GM23338 (cell line): ENCODE data around the gene TLE1. TPM values are rescaled to one million over a fixed set of nuclear protein-coding genes. Genes with fewer than 3 reads are reported as not detected.
A peak's percentile ranks its signal among the peaks of the same experiment; 100 is the strongest.
"Not testable (repeated sequence)": the region's sequence is repeated elsewhere in the genome, so short reads cannot be mapped to it uniquely, and the experiment has no call there.

Source experiments
- ATAC-seq: fragments of 200-7000 bp; cut with Tn5 transposase; 3 replicates; pipeline ENCODE4 v1.9.1; 2020
- DNase-seq: peaks from one replicate; pipeline ENCODE4 v3.0.0-alpha.2; 2015; ENCODE audit warnings: low spot score
- H2AFZ ChIP-seq: fragments of 200-600 bp; sonication (generic); 2 replicates; pipeline ENCODE4 v1.8.0; 2016; ENCODE audit warnings: antibody characterized with exemption, mild to moderate bottlenecking, moderate library complexity
- H3F3A ChIP-seq: fragments of 200-600 bp; sonication (generic); replicated peaks from 2 replicates; pipeline ENCODE4 v1.8.0; 2017; ENCODE audit warnings: antibody characterized with exemption, mixed run types, low read depth
- H3K27ac ChIP-seq: fragments of 200-600 bp; sonication (generic); 2 replicates; pipeline ENCODE4 v1.6.1; 2016; ENCODE audit warnings: low read depth
- H3K27me3 ChIP-seq: fragments of 200-600 bp; sonication (generic); 2 replicates; pipeline ENCODE4 v1.8.0; 2016; ENCODE audit warnings: mild to moderate bottlenecking, mixed run types, moderate library complexity; ENCODE audit not compliant: insufficient read depth
- H3K36me3 ChIP-seq: fragments of 200-600 bp; sonication (generic); 2 replicates; pipeline ENCODE4 v1.8.0; 2016; ENCODE audit warnings: mild to moderate bottlenecking; ENCODE audit not compliant: insufficient read depth
- H3K4me1 ChIP-seq: fragments of 200-600 bp; sonication (generic); 2 replicates; pipeline ENCODE4 v1.8.0; 2016; ENCODE audit warnings: mild to moderate bottlenecking, moderate library complexity; ENCODE audit not compliant: insufficient read depth
- H3K4me2 ChIP-seq: fragments of 200-600 bp; sonication (generic); 2 replicates; pipeline ENCODE4 v1.7.1; 2017; ENCODE audit warnings: mixed run types
- H3K4me3 ChIP-seq: fragments of 200-600 bp; sonication (generic); 2 replicates; pipeline ENCODE4 v1.6.1; 2016; ENCODE audit warnings: mixed run types
- H3K79me2 ChIP-seq: fragments of 200-600 bp; sonication (generic); replicated peaks from 2 replicates; pipeline ENCODE4 v1.8.0; 2017; ENCODE audit warnings: mild to moderate bottlenecking; ENCODE audit not compliant: insufficient read depth
- H3K9me2 ChIP-seq: fragments of 200-600 bp; sonication (generic); 2 replicates; pipeline ENCODE4 v1.8.0; 2017; ENCODE audit not compliant: insufficient read depth
- H4K20me1 ChIP-seq: fragments of 200-600 bp; sonication (generic); replicated peaks from 2 replicates; pipeline ENCODE4 v1.8.0; 2017; ENCODE audit warnings: mild to moderate bottlenecking; ENCODE audit not compliant: insufficient read depth
- H3K27ac Mint-ChIP-seq: 2 replicates; pipeline ENCODE4 v1.8.0; 2020; ENCODE audit warnings: inconsistent platforms, mild to moderate bottlenecking, moderate library complexity, mixed read lengths
- H3K27me3 Mint-ChIP-seq: 3 replicates; pipeline ENCODE4 v1.8.0; 2022; ENCODE audit warnings: low read depth, mild to moderate bottlenecking, moderate library complexity, mixed read lengths, inconsistent platforms; ENCODE audit not compliant: insufficient read depth, poor library complexity
- H3K36me3 Mint-ChIP-seq: 3 replicates; pipeline ENCODE4 v1.8.0; 2021; ENCODE audit warnings: low read depth, mild to moderate bottlenecking, inconsistent platforms, moderate library complexity, mixed read lengths
- H3K4me1 Mint-ChIP-seq: 3 replicates; pipeline ENCODE4 v1.8.0; 2020; ENCODE audit warnings: mild to moderate bottlenecking, inconsistent platforms, mixed read lengths
- H3K4me3 Mint-ChIP-seq: 3 replicates; pipeline ENCODE4 v1.8.0; 2021; ENCODE audit warnings: moderate library complexity, mild to moderate bottlenecking, inconsistent platforms, mixed read lengths
- H3K9me3 Mint-ChIP-seq: 3 replicates; pipeline ENCODE4 v1.8.0; 2020; ENCODE audit warnings: moderate library complexity, mild to moderate bottlenecking, inconsistent platforms, mixed read lengths
- CREB1 ChIP-seq: fragments of 250-450 bp; sonication (Bioruptor Pico); IDR thresholded peaks from 2 replicates; pipeline ENCODE4 v1.5.0; 2020; ENCODE audit warnings: low read depth, mild to moderate bottlenecking, moderate library complexity
- EZH2 ChIP-seq: fragments of 200-600 bp; sonication (generic); IDR thresholded peaks from one replicate; pipeline ENCODE4 v1.8.0; 2017; ENCODE audit warnings: antibody characterized with exemption, mild to moderate bottlenecking, low read depth; ENCODE audit not compliant: unreplicated experiment
- EZH2phosphoT487 ChIP-seq: fragments of 200-600 bp; sonication (generic); IDR thresholded peaks from one replicate; pipeline ENCODE4 v1.8.1; 2018; ENCODE audit warnings: antibody characterized with exemption; ENCODE audit not compliant: unreplicated experiment
- JUNB ChIP-seq: IDR thresholded peaks from one replicate; pipeline ENCODE4 v1.6.1; 2016; ENCODE audit warnings: antibody characterized with exemption; ENCODE audit not compliant: unreplicated experiment
- NANOG ChIP-seq: IDR thresholded peaks from 2 replicates; pipeline ENCODE4 v1.6.1; 2016; ENCODE audit warnings: antibody characterized with exemption, borderline replicate concordance
- POLR2AphosphoS5 ChIP-seq: IDR thresholded peaks from 2 replicates; pipeline ENCODE4 v1.6.1; 2016; ENCODE audit warnings: antibody characterized with exemption, low read depth
- STAT1 ChIP-seq: IDR thresholded peaks from one replicate; pipeline ENCODE4 v1.6.1; 2016; ENCODE audit warnings: antibody characterized with exemption; ENCODE audit not compliant: unreplicated experiment
- ZNF114 ChIP-seq: fragments of 250-450 bp; sonication (Bioruptor Pico); IDR thresholded peaks from 2 replicates; pipeline ENCODE4 v1.5.0; 2020; ENCODE audit warnings: mild to moderate bottlenecking, moderate library complexity
- ZNF331 ChIP-seq: fragments of 250-450 bp; sonication (Bioruptor Pico); IDR thresholded peaks from 2 replicates; pipeline ENCODE4 v1.5.0; 2020; ENCODE audit warnings: low read depth, mild to moderate bottlenecking, moderate library complexity
- polyA plus RNA-seq: library from polyadenylated mRNA; unstranded; fragments of >200 nt; fragmentation: Nextera tagmentation; extraction: Ambion mirVana; gene quantifications from 2 replicates; pipeline ENCODE4 v1.2.1, GENCODE V29; 2016
- total RNA-seq: library from RNA; depleted of rRNA; stranded (reverse); fragments of >200 nt; shearing (Covaris generic); gene quantifications from 2 replicates; pipeline ENCODE4 v1.2.3, GENCODE V29; 2014
- TF ChIP-seq, protein P1 (sequence below): fragments of 250-450 bp; sonication (Bioruptor Pico); IDR thresholded peaks from 2 replicates; pipeline ENCODE4 v1.5.0; 2020; ENCODE audit warnings: mild to moderate bottlenecking, moderate library complexity
- TF ChIP-seq, protein P2 (sequence below): IDR thresholded peaks from one replicate; pipeline ENCODE4 v1.6.1; 2018; ENCODE audit warnings: antibody characterized with exemption; ENCODE audit not compliant: unreplicated experiment
- TF ChIP-seq, protein P3 (sequence below), 2 experiments: fragments of 200-600 bp in 1 of 2; sonication (generic) in 1 of 2; conservative IDR thresholded peaks; 2 replicates each; pipeline versions ENCODE4 v1.5.1 to v1.6.1; 2016 to 2017; ENCODE audit warnings: antibody characterized with exemption in 2 of 2, low read depth in 2 of 2, mild to moderate bottlenecking in 2 of 2, moderate library complexity in 1 of 2

The TLE1 gene
- total and polyA plus RNA-seq, 2 experiments from 2014 or later, result 58.1 to 132 TPM

DNA sequence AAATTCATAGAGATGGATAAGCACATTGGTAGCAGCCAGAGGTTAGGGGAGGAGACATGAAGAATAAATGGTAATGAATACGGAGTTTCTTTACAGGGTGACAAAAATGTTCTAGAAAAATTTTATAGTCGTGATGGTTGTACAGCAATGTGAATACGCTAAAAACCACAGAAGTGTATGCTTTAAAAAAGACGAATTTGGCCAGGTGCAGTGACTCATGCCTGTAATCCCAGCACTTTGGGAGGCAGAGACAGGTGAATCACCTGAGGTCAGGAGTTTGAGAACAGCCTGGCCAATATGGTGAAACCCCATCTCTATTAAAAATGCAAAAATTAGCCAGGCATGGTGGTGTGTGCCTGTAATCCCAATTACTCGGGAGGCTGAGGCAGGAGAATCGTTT, 44.8 kb downstream of the TLE1 start:
- Mint-ChIP-seq H3K27me3 (peaks cover 10% of the 10 kb centered on the region), H3K4me1 (peaks cover 55% of the 10 kb centered on the region), H3K36me3 (peaks cover 56% of the 10 kb centered on the region)
- not testable (repeated sequence) for H3K27me3 ChIP-seq, H3K4me3 ChIP-seq, H3K9me2 ChIP-seq, H3K4me3 Mint-ChIP-seq, H3K36me3 ChIP-seq, H3F3A ChIP-seq, H3K27ac ChIP-seq, H3K9me3 Mint-ChIP-seq, ATAC-seq, H2AFZ ChIP-seq, H3K4me2 ChIP-seq, H3K27ac Mint-ChIP-seq, DNase-seq
- H3K79me2 ChIP-seq, result peaks cover 99% of the 10 kb centered on the region
- peaks cover 30% of the 10 kb centered on the region for H4K20me1 ChIP-seq
- peaks cover 53% of the 10 kb centered on the region for H3K4me1 ChIP-seq

DNA sequence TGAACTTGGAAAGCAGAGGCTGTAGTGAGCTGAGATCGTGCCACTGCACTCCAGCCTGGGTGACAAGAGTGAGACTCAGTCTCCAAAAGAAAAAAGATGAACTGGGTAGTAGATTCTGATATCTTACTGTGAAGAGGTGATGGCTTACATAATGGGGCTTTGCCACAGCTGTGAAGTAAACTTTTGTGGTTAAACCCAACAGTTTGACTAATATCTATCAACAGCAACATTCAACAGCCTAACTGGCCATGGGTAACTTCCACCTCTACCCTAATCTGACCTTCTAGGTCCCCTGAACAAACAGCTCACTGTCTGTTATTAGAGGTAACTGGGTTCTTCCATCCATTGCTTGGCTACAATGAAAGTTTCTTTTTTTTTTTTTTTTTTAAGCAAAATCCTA, 52.1 kb downstream of the TLE1 start:
- no peak overlapping the region for H3K4me3 Mint-ChIP-seq
- H3K36me3 Mint-ChIP-seq, result peaks cover 62% of the 10 kb centered on the region
- peaks cover 99% of the 10 kb centered on the region for H3K79me2 ChIP-seq
- H3K27ac Mint-ChIP-seq, result no peak overlapping the region
- no peak overlapping the region for H3K4me3 ChIP-seq
- H2AFZ ChIP-seq, result no peak overlapping the region
- no peaks in the 10 kb centered on the region for H3K27me3 ChIP-seq
- H3K27me3 Mint-ChIP-seq, result peaks cover 12% of the 10 kb centered on the region
- peaks cover 12% of the 10 kb centered on the region for H3K36me3 ChIP-seq
- H3K4me2 ChIP-seq, result no peak overlapping the region
- H3K4me1 Mint-ChIP-seq, result peaks cover 56% of the 10 kb centered on the region
- ATAC-seq, result no peak
- no peaks in the 10 kb centered on the region for H3K9me3 Mint-ChIP-seq
- peaks cover 45% of the 10 kb centered on the region for H3K4me1 ChIP-seq
- peaks cover 9% of the 10 kb centered on the region; the same call in 1 of the 2 replicates for H3F3A ChIP-seq
- 0 out of 2 replicates have a peak overlapping the region, but pooled peaks have one; percentile 50 for H3K27ac ChIP-seq
- no peaks in the 10 kb centered on the region for H3K9me2 ChIP-seq
- peaks cover 46% of the 10 kb centered on the region for H4K20me1 ChIP-seq
- DNase-seq, result no peak
- TF ChIP-seq JUNB (no peak), ZNF331 (CRISPR knock-in tag) (no peak), POLR2AphosphoS5 (no peak), NANOG (no peak), EZH2phosphoT487 (no peak), EZH2 (no peak), STAT1 (no peak), ZNF114 (CRISPR knock-in tag) (no peak), CREB1 (CRISPR knock-in tag) (no peak)
- TF ChIP-seq, protein P1, sequence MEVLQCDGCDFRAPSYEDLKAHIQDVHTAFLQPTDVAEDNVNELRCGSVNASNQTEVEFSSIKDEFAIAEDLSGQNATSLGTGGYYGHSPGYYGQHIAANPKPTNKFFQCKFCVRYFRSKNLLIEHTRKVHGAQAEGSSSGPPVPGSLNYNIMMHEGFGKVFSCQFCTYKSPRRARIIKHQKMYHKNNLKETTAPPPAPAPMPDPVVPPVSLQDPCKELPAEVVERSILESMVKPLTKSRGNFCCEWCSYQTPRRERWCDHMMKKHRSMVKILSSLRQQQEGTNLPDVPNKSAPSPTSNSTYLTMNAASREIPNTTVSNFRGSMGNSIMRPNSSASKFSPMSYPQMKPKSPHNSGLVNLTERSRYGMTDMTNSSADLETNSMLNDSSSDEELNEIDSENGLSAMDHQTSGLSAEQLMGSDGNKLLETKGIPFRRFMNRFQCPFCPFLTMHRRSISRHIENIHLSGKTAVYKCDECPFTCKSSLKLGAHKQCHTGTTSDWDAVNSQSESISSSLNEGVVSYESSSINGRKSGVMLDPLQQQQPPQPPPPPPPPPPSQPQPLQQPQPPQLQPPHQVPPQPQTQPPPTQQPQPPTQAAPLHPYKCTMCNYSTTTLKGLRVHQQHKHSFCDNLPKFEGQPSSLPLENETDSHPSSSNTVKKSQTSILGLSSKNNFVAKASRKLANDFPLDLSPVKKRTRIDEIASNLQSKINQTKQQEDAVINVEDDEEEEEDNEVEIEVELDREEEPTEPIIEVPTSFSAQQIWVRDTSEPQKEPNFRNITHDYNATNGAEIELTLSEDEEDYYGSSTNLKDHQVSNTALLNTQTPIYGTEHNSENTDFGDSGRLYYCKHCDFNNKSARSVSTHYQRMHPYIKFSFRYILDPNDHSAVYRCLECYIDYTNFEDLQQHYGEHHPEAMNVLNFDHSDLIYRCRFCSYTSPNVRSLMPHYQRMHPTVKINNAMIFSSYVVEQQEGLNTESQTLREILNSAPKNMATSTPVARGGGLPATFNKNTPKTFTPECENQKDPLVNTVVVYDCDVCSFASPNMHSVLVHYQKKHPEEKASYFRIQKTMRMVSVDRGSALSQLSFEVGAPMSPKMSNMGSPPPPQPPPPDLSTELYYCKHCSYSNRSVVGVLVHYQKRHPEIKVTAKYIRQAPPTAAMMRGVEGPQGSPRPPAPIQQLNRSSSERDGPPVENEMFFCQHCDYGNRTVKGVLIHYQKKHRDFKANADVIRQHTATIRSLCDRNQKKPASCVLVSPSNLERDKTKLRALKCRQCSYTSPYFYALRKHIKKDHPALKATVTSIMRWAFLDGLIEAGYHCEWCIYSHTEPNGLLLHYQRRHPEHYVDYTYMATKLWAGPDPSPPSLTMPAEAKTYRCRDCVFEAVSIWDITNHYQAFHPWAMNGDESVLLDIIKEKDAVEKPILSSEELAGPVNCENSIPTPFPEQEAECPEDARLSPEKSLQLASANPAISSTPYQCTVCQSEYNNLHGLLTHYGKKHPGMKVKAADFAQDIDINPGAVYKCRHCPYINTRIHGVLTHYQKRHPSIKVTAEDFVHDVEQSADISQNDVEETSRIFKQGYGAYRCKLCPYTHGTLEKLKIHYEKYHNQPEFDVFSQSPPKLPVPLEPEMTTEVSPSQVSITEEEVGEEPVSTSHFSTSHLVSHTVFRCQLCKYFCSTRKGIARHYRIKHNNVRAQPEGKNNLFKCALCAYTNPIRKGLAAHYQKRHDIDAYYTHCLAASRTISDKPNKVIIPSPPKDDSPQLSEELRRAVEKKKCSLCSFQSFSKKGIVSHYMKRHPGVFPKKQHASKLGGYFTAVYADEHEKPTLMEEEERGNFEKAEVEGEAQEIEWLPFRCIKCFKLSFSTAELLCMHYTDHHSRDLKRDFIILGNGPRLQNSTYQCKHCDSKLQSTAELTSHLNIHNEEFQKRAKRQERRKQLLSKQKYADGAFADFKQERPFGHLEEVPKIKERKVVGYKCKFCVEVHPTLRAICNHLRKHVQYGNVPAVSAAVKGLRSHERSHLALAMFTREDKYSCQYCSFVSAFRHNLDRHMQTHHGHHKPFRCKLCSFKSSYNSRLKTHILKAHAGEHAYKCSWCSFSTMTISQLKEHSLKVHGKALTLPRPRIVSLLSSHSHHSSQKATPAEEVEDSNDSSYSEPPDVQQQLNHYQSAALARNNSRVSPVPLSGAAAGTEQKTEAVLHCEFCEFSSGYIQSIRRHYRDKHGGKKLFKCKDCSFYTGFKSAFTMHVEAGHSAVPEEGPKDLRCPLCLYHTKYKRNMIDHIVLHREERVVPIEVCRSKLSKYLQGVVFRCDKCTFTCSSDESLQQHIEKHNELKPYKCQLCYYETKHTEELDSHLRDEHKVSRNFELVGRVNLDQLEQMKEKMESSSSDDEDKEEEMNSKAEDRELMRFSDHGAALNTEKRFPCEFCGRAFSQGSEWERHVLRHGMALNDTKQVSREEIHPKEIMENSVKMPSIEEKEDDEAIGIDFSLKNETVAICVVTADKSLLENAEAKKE (CRISPR knock-in tag), result no peak
- TF ChIP-seq, protein P2, sequence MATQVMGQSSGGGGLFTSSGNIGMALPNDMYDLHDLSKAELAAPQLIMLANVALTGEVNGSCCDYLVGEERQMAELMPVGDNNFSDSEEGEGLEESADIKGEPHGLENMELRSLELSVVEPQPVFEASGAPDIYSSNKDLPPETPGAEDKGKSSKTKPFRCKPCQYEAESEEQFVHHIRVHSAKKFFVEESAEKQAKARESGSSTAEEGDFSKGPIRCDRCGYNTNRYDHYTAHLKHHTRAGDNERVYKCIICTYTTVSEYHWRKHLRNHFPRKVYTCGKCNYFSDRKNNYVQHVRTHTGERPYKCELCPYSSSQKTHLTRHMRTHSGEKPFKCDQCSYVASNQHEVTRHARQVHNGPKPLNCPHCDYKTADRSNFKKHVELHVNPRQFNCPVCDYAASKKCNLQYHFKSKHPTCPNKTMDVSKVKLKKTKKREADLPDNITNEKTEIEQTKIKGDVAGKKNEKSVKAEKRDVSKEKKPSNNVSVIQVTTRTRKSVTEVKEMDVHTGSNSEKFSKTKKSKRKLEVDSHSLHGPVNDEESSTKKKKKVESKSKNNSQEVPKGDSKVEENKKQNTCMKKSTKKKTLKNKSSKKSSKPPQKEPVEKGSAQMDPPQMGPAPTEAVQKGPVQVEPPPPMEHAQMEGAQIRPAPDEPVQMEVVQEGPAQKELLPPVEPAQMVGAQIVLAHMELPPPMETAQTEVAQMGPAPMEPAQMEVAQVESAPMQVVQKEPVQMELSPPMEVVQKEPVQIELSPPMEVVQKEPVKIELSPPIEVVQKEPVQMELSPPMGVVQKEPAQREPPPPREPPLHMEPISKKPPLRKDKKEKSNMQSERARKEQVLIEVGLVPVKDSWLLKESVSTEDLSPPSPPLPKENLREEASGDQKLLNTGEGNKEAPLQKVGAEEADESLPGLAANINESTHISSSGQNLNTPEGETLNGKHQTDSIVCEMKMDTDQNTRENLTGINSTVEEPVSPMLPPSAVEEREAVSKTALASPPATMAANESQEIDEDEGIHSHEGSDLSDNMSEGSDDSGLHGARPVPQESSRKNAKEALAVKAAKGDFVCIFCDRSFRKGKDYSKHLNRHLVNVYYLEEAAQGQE, result no peak
- TF ChIP-seq, protein P3, sequence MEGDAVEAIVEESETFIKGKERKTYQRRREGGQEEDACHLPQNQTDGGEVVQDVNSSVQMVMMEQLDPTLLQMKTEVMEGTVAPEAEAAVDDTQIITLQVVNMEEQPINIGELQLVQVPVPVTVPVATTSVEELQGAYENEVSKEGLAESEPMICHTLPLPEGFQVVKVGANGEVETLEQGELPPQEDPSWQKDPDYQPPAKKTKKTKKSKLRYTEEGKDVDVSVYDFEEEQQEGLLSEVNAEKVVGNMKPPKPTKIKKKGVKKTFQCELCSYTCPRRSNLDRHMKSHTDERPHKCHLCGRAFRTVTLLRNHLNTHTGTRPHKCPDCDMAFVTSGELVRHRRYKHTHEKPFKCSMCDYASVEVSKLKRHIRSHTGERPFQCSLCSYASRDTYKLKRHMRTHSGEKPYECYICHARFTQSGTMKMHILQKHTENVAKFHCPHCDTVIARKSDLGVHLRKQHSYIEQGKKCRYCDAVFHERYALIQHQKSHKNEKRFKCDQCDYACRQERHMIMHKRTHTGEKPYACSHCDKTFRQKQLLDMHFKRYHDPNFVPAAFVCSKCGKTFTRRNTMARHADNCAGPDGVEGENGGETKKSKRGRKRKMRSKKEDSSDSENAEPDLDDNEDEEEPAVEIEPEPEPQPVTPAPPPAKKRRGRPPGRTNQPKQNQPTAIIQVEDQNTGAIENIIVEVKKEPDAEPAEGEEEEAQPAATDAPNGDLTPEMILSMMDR (conservative IDR thresholded peaks at IDR 0.05; ENCODE audit: low read depth in 2 of 2), result no peak
